SU-DHL-6 (cell line): Measurements from ENCODE around the gene ERC1.

Experiments used
- H2AFZ ChIP-seq: fragments of 200-600 bp; sonication (generic); 2 replicates; pipeline ENCODE4 v1.6.1; 2014; ENCODE audit warnings: low read depth, mild to moderate bottlenecking, moderate library complexity, mixed read lengths, antibody characterized with exemption, low read length; ENCODE audit not compliant: severe bottlenecking
- H3F3A ChIP-seq: fragments of 200-600 bp; shearing (Covaris generic); 2 replicates; pipeline ENCODE4 v1.6.0; 2016; ENCODE audit warnings: antibody characterized with exemption, mild to moderate bottlenecking; ENCODE audit not compliant: insufficient read depth
- H3K27ac ChIP-seq: fragments of 200-600 bp; sonication (generic); 2 replicates; pipeline ENCODE4 v1.5.1; 2016; ENCODE audit warnings: low read depth, mild to moderate bottlenecking, low read length, moderate library complexity, mixed read lengths
- H3K27me3 ChIP-seq: fragments of 200-600 bp; sonication (generic), shearing (Covaris generic); 2 replicates; pipeline ENCODE4 v1.6.0; 2014; ENCODE audit warnings: mild to moderate bottlenecking, low read length
- H3K36me3 ChIP-seq: fragments of 200-600 bp; sonication (generic); 2 replicates; pipeline ENCODE4 v1.6.1; 2014; ENCODE audit warnings: mild to moderate bottlenecking, low read length, mixed read lengths
- H3K4me2 ChIP-seq: fragments of 300-600, 200-600 bp; shearing (Covaris generic), sonication (generic); 2 replicates; pipeline ENCODE4 v1.6.0; 2014; ENCODE audit warnings: low read length, low read depth, mild to moderate bottlenecking; ENCODE audit not compliant: poor library complexity, severe bottlenecking
- H3K4me3 ChIP-seq: fragments of 200-600 bp; sonication (generic); 2 replicates; pipeline ENCODE4 v1.5.1; 2014; ENCODE audit warnings: antibody characterized with exemption, low read length, mild to moderate bottlenecking, mixed read lengths; ENCODE audit not compliant: insufficient read depth, poor library complexity, severe bottlenecking
- H3K79me2 ChIP-seq: fragments of 200-600 bp; sonication (generic); 2 replicates; pipeline ENCODE4 v1.6.1; 2014; ENCODE audit warnings: mild to moderate bottlenecking, low read length, moderate library complexity; ENCODE audit not compliant: insufficient read depth
- H3K9ac ChIP-seq: fragments of 200-600 bp; sonication (generic); 2 replicates; pipeline ENCODE4 v1.7.0; 2014; ENCODE audit warnings: mild to moderate bottlenecking, low read length
- H3K9me2 ChIP-seq: fragments of 200-600 bp; sonication (generic); replicated peaks from 2 replicates; pipeline ENCODE4 v1.6.1; 2014; ENCODE audit warnings: low read length; ENCODE audit not compliant: insufficient read depth
- H3K9me3 ChIP-seq: fragments of 200-600 bp; sonication (generic); 2 replicates; pipeline ENCODE4 v1.6.1; 2014; ENCODE audit warnings: low read length, mixed read lengths; ENCODE audit not compliant: insufficient read depth
- H4K20me1 ChIP-seq: fragments of 200-600 bp; sonication (generic); 2 replicates; pipeline ENCODE4 v1.6.1; 2014; ENCODE audit warnings: low read depth, mild to moderate bottlenecking, antibody characterized with exemption, low read length, moderate library complexity, mixed read lengths
- EZH2phosphoT487 ChIP-seq: fragments of 200-600 bp; sonication (generic), shearing (Covaris generic); conservative IDR thresholded peaks from 2 replicates; pipeline ENCODE4 v1.6.1; 2018; ENCODE audit warnings: mild to moderate bottlenecking, antibody characterized with exemption, low read length, moderate library complexity, mixed read lengths
- TF ChIP-seq, protein P1 (sequence below): fragments of 200-600 bp; sonication (generic); IDR thresholded peaks from one replicate; pipeline ENCODE4 v1.5.1; 2017; ENCODE audit warnings: antibody characterized with exemption, mild to moderate bottlenecking, low read length, moderate library complexity; ENCODE audit not compliant: insufficient read depth, poor library complexity, severe bottlenecking

Gene ERC1

DNA sequence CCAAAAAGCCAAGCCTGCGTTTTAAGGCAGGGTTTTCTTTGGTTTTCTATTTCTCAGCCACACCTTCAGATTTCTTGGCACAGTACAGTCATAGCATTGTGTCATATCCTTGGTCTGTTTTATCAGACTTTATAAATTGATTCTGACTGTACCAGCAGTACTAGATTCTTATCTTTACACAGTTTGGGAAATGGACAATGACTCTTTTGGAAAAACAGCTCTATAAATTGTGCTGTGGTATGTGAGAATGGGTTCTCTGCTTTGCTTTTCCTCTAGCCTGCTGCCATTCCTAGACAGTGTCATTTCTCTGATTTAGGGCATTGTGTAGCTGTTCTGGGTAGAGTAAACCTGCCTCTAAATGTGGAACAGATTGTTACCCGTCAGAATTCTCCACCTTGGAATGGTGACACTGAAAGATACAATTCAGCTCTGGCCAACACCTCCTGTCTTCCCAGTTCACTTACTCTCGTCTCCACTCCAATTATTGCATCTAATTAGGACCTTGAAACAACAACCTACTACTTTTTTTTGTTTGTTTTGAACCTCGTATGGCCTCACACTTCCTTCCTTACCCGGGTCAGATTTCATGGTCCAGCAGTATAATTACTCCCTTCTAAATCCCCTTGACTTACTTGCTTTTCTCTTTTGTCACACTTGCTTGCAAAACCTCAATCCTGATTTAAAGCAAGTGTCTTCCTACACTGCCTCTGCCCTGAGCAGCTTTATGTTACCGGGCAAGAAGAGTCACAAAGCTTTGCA is 226.3 kb downstream of the ERC1 start:
- H3K4me2 ChIP-seq = no peak overlapping the region

DNA sequence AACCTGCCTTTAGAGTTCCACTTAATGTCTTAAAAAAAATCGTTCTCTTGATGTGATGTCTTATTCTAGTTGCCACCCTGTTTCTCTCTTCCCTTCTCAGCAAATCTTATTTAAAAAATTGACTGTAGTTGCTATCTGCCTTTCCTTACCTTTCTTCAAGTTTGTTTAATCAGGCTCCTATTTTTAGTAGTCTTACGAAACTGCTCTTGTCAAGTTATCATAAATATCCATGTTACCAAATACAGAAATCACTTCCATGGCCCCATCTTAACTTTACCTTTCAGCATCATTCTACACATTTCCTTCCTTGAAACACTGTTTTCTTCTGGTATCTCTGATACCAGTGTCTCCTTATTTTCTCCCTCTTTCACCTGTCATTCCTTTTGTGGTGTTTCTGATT is 227.3 kb downstream of the ERC1 start:
- Histone ChIP-seq H3K4me2 (no peak overlapping the region), H3K27me3 (no peaks in the 10 kb centered on the region), H3K79me2 (no peaks in the 10 kb centered on the region)

More for the DNA sequence above, 226.3 kb downstream of the ERC1 start:
- no peak overlapping the region for H3K27ac ChIP-seq
- H3K9me2 ChIP-seq = no peaks in the 10 kb centered on the region
- TF ChIP-seq, protein P1, sequence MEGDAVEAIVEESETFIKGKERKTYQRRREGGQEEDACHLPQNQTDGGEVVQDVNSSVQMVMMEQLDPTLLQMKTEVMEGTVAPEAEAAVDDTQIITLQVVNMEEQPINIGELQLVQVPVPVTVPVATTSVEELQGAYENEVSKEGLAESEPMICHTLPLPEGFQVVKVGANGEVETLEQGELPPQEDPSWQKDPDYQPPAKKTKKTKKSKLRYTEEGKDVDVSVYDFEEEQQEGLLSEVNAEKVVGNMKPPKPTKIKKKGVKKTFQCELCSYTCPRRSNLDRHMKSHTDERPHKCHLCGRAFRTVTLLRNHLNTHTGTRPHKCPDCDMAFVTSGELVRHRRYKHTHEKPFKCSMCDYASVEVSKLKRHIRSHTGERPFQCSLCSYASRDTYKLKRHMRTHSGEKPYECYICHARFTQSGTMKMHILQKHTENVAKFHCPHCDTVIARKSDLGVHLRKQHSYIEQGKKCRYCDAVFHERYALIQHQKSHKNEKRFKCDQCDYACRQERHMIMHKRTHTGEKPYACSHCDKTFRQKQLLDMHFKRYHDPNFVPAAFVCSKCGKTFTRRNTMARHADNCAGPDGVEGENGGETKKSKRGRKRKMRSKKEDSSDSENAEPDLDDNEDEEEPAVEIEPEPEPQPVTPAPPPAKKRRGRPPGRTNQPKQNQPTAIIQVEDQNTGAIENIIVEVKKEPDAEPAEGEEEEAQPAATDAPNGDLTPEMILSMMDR = no peak
- TF ChIP-seq EZH2phosphoT487 = no peak
- no peaks in the 10 kb centered on the region for H3F3A ChIP-seq
- no peak overlapping the region for H3K9ac ChIP-seq
- no peaks in the 10 kb centered on the region; the same call in 1 of the 2 replicates for H3K79me2 ChIP-seq
- H4K20me1 ChIP-seq = no peaks in the 10 kb centered on the region
- H3K36me3 ChIP-seq = no peaks in the 10 kb centered on the region
- no peaks in the 10 kb centered on the region for H3K9me3 ChIP-seq
- H3K4me3 ChIP-seq = no peak overlapping the region
- H3K27me3 ChIP-seq = no peaks in the 10 kb centered on the region
- H2AFZ ChIP-seq = no peak overlapping the region

DNA sequence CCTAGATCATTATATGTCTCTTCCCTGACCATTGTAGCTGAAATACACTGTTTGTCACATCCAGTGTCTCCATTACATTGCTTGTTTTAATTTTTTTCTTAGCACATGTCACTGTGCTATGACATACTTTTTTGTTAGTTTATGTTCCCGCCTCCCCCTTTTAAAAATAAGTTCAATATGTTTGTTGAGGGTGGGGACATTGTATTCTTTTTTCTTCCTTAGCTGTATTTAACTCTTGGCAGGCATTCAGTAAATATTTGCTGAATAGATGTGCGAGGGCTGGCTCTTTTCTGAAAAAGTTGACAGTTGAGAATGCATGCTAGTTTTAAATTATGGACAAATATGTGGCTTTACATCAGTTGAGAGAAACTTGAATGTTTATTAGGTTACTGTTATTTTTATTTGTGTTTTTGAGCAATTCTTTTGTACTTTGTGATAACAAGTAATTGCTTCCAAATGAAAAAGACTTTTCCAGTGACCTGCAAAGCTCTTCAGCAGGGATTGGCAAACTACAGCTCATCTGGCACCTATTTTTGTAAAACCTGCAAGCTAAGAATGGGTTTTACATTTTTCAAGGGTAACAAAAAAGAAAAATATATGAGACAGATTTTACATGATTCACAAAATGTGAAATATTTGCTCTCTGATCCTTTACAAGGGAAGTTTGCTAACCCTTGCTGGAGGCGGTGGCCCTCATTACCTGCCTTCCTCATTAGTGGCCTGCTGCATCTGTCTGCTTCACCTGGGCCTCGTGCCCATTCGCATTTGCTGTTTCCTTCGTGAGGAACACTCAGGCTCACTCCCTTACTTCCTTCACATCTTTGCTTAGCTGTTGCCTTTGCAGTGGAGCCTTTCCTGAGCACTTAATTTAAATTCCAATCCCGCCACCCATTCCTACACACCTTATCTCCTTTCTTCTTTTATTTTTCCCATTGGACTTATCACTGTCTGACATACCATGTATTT is 229.4 kb downstream of the ERC1 start:
- H3K9me2 ChIP-seq = no peaks in the 10 kb centered on the region
- no peaks in the 10 kb centered on the region for H4K20me1 ChIP-seq
- H3K9ac ChIP-seq = no peak overlapping the region
- H3K36me3 ChIP-seq = no peaks in the 10 kb centered on the region
- H3K9me3 ChIP-seq = no peaks in the 10 kb centered on the region
- no peaks in the 10 kb centered on the region for H3K79me2 ChIP-seq
- H3K4me3 ChIP-seq = no peak overlapping the region
- H2AFZ ChIP-seq = no peak overlapping the region
- H3K27ac ChIP-seq = no peak overlapping the region
- no peak overlapping the region for H3K4me2 ChIP-seq
- no peaks in the 10 kb centered on the region for H3K27me3 ChIP-seq
- no peaks in the 10 kb centered on the region for H3F3A ChIP-seq
- TF ChIP-seq, protein P1 = no peak
- TF ChIP-seq EZH2phosphoT487 = no peak

More for the DNA sequence above, 227.3 kb downstream of the ERC1 start:
- Histone ChIP-seq H3K9me3 (no peaks in the 10 kb centered on the region), H3F3A (no peaks in the 10 kb centered on the region), H3K4me3 (no peak overlapping the region), H4K20me1 (no peaks in the 10 kb centered on the region), H3K9me2 (no peaks in the 10 kb centered on the region), H2AFZ (no peak overlapping the region), H3K36me3 (no peaks in the 10 kb centered on the region), H3K27ac (no peak overlapping the region), H3K9ac (no peak overlapping the region)
- no peak for TF ChIP-seq EZH2phosphoT487
- TF ChIP-seq, protein P1 = no peak
